GM13977 (cell line): ENCODE results near the gene MSI2.

ENCODE experiments used
- DNase-seq: peaks from one replicate; pipeline ENCODE4 v3.0.0; 2012; ENCODE audit warnings: low spot score
- in situ Hi-C: fragments of 300-500 bp; cut with MboI; formaldehyde crosslinking; loops from one replicate; pipeline ENCODE4 v1.12.0; 2022; ENCODE audit warnings: low sequenced_read_pairs, low pct_unique_long_range_greater_than_20kb, mixed read lengths, inconsistent platforms; ENCODE audit not compliant: unreplicated experiment
- TF ChIP-seq, protein P1 (sequence below): IDR thresholded peaks from 2 replicates; pipeline ENCODE4 v1.5.1; 2012; ENCODE audit warnings: mild to moderate bottlenecking, control low read depth; ENCODE audit not compliant: insufficient read depth; ENCODE audit errors: extremely low read depth, missing control alignments

MSI2 gene

DNA sequence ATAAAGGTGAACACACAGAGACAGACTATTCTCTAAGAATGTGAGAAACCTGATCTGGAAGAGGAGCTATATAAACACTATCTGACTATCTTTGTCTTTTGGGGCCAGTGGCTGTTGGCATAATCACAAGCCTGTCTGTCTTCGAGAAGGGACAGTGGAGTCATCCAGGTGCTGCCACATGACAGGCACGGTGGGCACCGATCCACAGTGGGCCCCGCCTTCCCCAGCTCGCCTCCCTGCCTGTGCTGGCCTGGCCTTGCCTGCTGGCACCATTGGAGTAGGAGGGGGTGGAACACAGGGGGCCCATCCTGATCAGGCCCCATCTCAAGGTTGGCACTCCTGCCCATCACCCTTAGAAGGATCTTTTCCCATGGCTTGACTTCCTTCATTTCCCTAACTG, 376.0 kb downstream of the MSI2 start:
- no peak for DNase-seq
- TF ChIP-seq, protein P1, sequence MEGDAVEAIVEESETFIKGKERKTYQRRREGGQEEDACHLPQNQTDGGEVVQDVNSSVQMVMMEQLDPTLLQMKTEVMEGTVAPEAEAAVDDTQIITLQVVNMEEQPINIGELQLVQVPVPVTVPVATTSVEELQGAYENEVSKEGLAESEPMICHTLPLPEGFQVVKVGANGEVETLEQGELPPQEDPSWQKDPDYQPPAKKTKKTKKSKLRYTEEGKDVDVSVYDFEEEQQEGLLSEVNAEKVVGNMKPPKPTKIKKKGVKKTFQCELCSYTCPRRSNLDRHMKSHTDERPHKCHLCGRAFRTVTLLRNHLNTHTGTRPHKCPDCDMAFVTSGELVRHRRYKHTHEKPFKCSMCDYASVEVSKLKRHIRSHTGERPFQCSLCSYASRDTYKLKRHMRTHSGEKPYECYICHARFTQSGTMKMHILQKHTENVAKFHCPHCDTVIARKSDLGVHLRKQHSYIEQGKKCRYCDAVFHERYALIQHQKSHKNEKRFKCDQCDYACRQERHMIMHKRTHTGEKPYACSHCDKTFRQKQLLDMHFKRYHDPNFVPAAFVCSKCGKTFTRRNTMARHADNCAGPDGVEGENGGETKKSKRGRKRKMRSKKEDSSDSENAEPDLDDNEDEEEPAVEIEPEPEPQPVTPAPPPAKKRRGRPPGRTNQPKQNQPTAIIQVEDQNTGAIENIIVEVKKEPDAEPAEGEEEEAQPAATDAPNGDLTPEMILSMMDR: no peak
- in situ Hi-C loops: no loop called here

DNA sequence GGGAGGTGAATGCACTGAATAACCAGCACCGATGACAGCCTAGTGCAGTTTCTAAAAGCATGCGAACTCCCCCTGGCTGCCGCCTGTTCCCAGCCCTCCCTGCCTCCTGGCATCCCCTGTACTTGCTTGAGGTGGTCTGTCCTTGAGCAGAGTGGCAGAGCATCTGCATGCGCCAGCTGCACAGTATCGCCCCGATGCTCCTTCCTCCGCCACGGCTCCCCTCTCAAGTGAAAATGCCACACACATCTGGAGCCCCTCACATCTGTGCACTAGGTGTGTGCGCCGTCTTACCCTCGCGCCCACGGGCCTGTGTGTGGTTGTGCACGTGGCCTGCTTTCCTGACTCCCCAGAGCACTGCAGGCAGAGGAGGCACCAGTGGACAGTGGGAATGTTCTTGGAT, 376.9 kb downstream of the MSI2 start:
- in situ Hi-C loops: no loop called here
- TF ChIP-seq, protein P1: no peak
- no peak for DNase-seq

DNA sequence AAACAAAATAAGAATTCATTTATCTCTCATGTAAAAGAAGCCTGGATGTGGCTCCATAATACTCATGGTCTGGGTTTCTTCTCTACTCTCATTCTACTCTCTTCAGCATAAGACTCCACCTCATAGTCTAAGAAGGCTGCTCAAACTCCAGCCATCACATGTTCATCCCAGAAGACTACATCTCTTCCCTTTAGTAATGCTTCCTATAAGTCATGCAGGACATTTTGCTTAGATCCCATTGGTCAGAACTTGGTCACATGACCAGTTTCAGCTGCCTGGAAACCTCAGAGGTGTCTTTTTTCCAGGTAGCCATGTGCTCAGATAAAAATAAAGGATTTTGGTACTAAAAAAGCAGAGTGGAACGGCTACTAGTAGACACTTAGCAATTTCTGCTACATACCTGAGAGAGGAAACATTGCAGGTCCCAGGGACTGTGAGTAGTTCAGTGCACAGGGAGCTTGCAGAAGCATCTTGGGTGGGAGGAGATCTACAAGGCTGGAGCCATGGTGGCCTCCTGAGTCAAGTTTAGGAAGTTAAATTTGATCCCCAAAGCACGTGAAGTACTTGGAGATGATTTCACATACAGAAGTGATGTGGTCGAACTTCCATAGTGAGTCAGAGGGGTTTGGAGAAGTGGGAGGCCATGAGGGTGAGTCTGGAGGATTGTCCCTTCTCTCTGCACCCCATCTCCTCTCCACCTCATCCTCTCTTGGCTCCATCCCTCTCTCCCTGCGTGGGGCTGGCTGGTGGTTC, 378.6 kb downstream of the MSI2 start:
- TF ChIP-seq, protein P1: no peak
- DNase-seq: no peak
- in situ Hi-C loops: no loop called here

DNA sequence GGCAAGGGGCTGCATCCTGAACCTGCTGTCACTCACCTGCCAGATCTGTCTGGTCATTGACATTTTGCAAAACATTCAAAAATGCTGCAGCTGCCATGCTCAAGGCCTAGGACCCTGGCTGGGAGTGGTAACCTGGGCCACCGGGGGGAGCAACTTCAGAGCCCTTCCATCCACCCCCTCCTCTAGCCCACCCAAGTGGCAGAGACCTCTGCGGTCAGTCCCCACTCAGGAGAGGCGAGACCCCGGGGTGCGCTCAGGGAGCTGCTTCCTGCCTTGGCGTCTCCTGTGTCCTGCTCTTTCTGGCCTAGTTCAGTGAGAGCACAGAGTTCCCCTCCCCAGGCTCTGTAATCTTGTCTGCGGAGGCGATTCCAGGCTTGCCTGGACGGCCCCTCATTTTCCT, 380.0 kb downstream of the MSI2 start:
- DNase-seq: no peak
- in situ Hi-C loops: no loop called here
- TF ChIP-seq, protein P1: no peak

DNA sequence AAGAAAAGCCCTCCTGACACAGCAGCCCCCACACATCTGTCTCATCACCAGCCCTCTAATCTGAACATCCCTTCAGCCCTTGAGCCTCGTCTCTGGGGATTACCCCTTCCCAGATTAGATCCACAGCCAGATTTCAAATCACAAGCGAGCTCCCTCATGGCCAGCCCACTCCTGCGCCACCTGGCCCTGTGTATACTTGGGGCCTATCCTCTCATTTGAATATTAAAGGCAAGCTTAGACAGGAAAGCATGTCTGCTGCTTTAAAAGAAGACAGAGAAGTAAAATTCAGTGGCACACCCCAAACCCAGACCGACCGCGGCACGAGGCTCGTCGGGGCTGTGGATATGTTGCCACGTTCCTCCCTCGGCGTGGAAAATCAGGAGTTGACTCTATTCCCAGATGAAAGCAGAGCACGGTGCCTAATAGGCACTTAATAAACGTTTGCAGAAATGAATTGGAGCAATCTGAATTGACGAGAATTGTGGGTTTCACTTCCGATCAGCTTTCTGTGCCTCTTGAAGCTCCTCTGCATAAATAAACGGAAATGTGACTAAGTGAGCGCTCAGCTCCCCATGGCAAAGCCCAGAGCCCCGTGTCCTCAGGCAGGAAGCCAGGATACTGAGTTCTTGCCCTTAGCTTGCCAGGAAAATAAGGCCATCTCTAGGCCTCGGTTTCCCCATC, 380.8 kb downstream of the MSI2 start:
- TF ChIP-seq, protein P1: no peak
- no peak for DNase-seq
- in situ Hi-C loops: no loop called here

DNA sequence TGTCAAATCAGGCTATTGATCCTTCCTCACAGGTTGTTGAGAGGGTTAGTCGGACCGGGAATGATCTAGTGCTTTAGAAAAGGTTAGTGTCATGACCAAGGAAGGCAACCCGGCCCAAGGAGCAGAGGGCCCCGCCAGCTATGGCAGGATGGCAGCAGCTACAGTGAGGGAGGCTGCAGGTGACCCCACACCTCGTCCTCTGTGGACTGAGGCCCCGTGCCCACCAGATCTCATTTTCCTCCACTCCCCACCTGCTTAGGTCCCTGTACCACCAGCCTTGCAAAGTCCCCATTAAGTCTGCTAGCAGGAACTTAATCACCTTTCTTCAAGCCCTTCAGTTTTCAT, 381.3 kb downstream of the MSI2 start:
- TF ChIP-seq, protein P1: no peak
- in situ Hi-C loops: no loop called here
- no peak for DNase-seq
